Breast epithelium (tissue), 4 donors: ENCODE measurements around the gene CPNE4. TPM values are rescaled to one million over a fixed set of nuclear protein-coding genes. Genes with fewer than 3 reads are reported as not detected.

Experiments used
- DNase-seq, 2 donors: peaks; one replicate each; pipeline ENCODE4 v3.0.0-alpha.2; 2019; ENCODE audit warnings: low spot score in 2 of 2
- H3K27ac ChIP-seq, 2 donors: fragments of 200-600 bp; sonication (generic) in 1 of 2; one replicate each; pipeline ENCODE4 v1.5.1; 2016 to 2019; ENCODE audit warnings: mild to moderate bottlenecking in 1 of 2
- H3K27me3 ChIP-seq, 2 donors: fragments of 200-600 bp; sonication (generic) in 1 of 2; one replicate each; pipeline versions ENCODE4 v1.5.1 to v1.6.0; 2017 to 2019; ENCODE audit warnings: control low read depth in 1 of 2, mild to moderate bottlenecking in 1 of 2
- H3K36me3 ChIP-seq: fragments of 200-600 bp; one replicate; pipeline ENCODE4 v1.5.1; 2019
- H3K4me1 ChIP-seq, 2 donors: fragments of 200-600 bp; sonication (generic); one replicate each; pipeline ENCODE4 v1.5.1; 2016 to 2019; ENCODE audit warnings: control low read depth in 1 of 2
- H3K4me3 ChIP-seq, 3 donors: fragments of 200-600 bp; sonication (generic); 1 replicate in 2 of 3; 2 replicates in 1 of 3; pipeline ENCODE4 v1.5.1; 2016 to 2019; ENCODE audit warnings: mild to moderate bottlenecking in 3 of 3, moderate library complexity in 2 of 3
- H3K9me3 ChIP-seq, 2 donors: fragments of 200-600 bp; sonication (generic) in 1 of 2; one replicate each; pipeline ENCODE4 v1.5.1; 2016 to 2019; ENCODE audit warnings: control low read depth in 1 of 2
- CTCF ChIP-seq, 3 donors: fragments of 450-650 bp; IDR thresholded peaks; one replicate each; pipeline ENCODE4 v1.5.1; 2016 to 2017; ENCODE audit warnings: antibody characterized with exemption in 3 of 3, mild to moderate bottlenecking in 3 of 3, moderate library complexity in 3 of 3
- POLR2A ChIP-seq: fragments of 450-650 bp; IDR thresholded peaks from one replicate; pipeline ENCODE4 v1.6.1; 2016; ENCODE audit warnings: antibody characterized with exemption, mild to moderate bottlenecking, moderate library complexity
- POLR2AphosphoS5 ChIP-seq, 3 donors: sonication (generic); formaldehyde crosslinking; IDR thresholded peaks; one replicate each; pipeline ENCODE4 v1.6.1; 2017; ENCODE audit warnings: antibody characterized with exemption in 3 of 3
- intact Hi-C: fragments of 100-400 bp; cut with DNase I; formaldehyde crosslinking; loops from one replicate; pipeline ENCODE4 v1.15.1; 2023; ENCODE audit warnings: low total_unique reads
- total RNA-seq, 3 donors: library from RNA; depleted of rRNA; stranded (reverse); fragments of >200 nt; gene quantifications; one replicate each; pipeline ENCODE4 v1.1.0, GENCODE V29; 2016

Gene CPNE4
- total RNA-seq, 3 donors from 2014 or later = 0.16 TPM; not detected in 2

GRCh38 chr3:132008837-132009236 is 26.0 kb downstream of the CPNE4 start:
- DNase-seq = no peak
- Histone ChIP-seq H3K4me3 (no peak overlapping the region), H3K27ac (no peak overlapping the region), H3K4me1 (no peaks in the 10 kb centered on the region), H3K36me3 (no peaks in the 10 kb centered on the region), H3K27me3 (no peaks in the 10 kb centered on the region), H3K9me3 (no peaks in the 10 kb centered on the region)
- intact Hi-C loops = no loop called here
- TF ChIP-seq POLR2A = no peak
- TF ChIP-seq CTCF (IDR thresholded peaks at IDR 0.05) = no peak
- TF ChIP-seq POLR2AphosphoS5 (IDR thresholded peaks at IDR 0.05) = no peak

GRCh38 chr3:132007617-132008016 is 27.2 kb downstream of the CPNE4 start:
- Histone ChIP-seq H3K4me1 (no peaks in the 10 kb centered on the region), H3K36me3 (no peaks in the 10 kb centered on the region), H3K27me3 (no peaks in the 10 kb centered on the region), H3K9me3 (no peaks in the 10 kb centered on the region), H3K4me3 (no peak overlapping the region), H3K27ac (no peak overlapping the region)
- TF ChIP-seq POLR2A (no peak), POLR2AphosphoS5 (IDR thresholded peaks at IDR 0.05) (no peak), CTCF (IDR thresholded peaks at IDR 0.05) (no peak)
- intact Hi-C loops = no loop called here
- no peak for DNase-seq

- Histone ChIP-seq H3K4me3 (no peak overlapping the region), H3K27me3 (no peaks in the 10 kb centered on the region), H3K9me3 (no peaks in the 10 kb centered on the region), H3K4me1 (no peaks in the 10 kb centered on the region), H3K36me3 (no peaks in the 10 kb centered on the region), H3K27ac (no peak overlapping the region)
- TF ChIP-seq CTCF (IDR thresholded peaks at IDR 0.05) (no peak), POLR2AphosphoS5 (IDR thresholded peaks at IDR 0.05) (no peak), POLR2A (no peak)
- intact Hi-C loops = no loop called here
- no peak for DNase-seq
These were observed 28.1 kb downstream of the CPNE4 start for GRCh38 chr3:132006605-132007204.

- H3K27ac ChIP-seq = no peak overlapping the region
- TF ChIP-seq CTCF (IDR thresholded peaks at IDR 0.05) (no peak), POLR2A (no peak), POLR2AphosphoS5 (IDR thresholded peaks at IDR 0.05) (no peak)
- no peaks in the 10 kb centered on the region for H3K9me3 ChIP-seq
- H3K36me3 ChIP-seq = no peaks in the 10 kb centered on the region
- H3K4me3 ChIP-seq = no peak overlapping the region
- DNase-seq = no peak
- no peaks in the 10 kb centered on the region for H3K4me1 ChIP-seq
- intact Hi-C loops = no loop called here
- no peaks in the 10 kb centered on the region for H3K27me3 ChIP-seq
These were observed 30.2 kb downstream of the CPNE4 start for GRCh38 chr3:132004571-132004970.

- no peak for DNase-seq
- Histone ChIP-seq H3K4me3 (no peak overlapping the region), H3K36me3 (no peaks in the 10 kb centered on the region), H3K27me3 (no peaks in the 10 kb centered on the region), H3K9me3 (no peaks in the 10 kb centered on the region), H3K4me1 (no peaks in the 10 kb centered on the region), H3K27ac (no peak overlapping the region)
- intact Hi-C loops = no loop called here
- TF ChIP-seq POLR2A (no peak), CTCF (IDR thresholded peaks at IDR 0.05) (no peak), POLR2AphosphoS5 (IDR thresholded peaks at IDR 0.05) (no peak)
These were observed 31.1 kb downstream of the CPNE4 start for GRCh38 chr3:132003685-132004084.
